Sciatic nerve (tissue), 2 donors: ENCODE results near the gene IRF2BPL. TPM values are rescaled to one million over a fixed set of nuclear protein-coding genes. Genes with fewer than 3 reads are reported as not detected.

ENCODE experiments used
- ATAC-seq: fragments of 200-7000 bp; cut with Tn5 transposase; one replicate; pipeline ENCODE4 v1.9.1; 2020; ENCODE audit warnings: mild to moderate bottlenecking, moderate library complexity
- DNase-seq: peaks from one replicate; pipeline ENCODE4 v3.0.0-alpha.2; 2020; ENCODE audit warnings: low spot score
- intact Hi-C: fragments of 100-400 bp; cut with DNase I; formaldehyde crosslinking; loops from one replicate; pipeline ENCODE4 v1.14.2; 2022
- total RNA-seq: library from RNA; stranded (reverse); fragmentation: NEBNext Ultra II Directional; extraction: Animal tissue kit (Norgen Biotek cat#: 25700); gene quantifications from one replicate; pipeline ENCODE4 v1.2.1, GENCODE V29; 2021
- donor health status: DM: no; HTN: no; CAD: no.
- donor health status: DM: no; HTN: no; CAD: no.

Gene IRF2BPL
- total RNA-seq, 1 donor from 2014 or later: 59.6 TPM

DNA sequence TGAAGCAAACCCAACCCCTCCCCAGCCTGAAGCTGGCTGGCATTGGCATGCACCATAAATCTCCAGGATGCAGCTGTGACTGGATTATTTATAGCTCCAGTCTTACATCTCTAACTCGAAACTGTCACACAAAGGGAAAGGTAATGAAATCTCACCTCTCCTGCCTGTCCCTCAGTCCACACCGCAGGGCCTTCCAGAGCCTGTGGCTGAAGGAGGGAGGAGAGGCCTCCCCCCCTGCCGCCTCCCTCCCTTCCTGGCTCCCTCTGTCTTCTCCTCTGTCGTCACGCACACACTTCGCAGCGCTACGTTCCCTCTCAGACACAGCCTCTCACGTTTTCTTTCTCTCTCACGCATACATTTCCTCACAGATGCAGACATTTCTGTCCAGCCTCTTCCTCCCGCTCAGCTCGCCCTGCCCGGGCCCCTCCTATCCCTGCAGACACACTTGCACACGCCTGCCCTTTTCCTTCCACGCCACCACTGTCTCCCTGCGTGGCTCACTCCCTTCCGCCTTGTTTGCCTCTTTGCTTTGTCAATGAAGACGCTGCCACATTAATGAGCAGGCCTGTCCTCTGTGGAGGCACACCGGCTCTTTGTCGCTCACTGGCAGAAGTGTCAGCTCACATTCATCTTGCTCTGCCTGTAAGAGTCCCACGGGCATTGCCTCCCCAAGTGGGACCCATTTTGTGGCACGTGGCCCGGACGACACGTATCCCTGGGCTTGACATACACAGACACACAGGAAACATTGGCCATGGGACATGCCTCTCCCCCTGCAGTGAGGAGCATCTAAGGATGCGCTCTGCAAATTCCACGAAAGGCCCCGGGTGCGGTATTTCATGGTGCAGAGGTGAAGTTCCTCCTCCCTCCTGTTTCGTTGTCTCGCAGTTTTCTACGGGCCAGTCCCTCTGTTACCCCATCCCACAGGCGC, 27.9 kb downstream of the IRF2BPL start:
- peak; percentile 89 for ATAC-seq
- intact Hi-C loops: no loop called here
- DNase-seq: no peak

GRCh38 chr14:76998910-76999309, 29.6 kb downstream of the IRF2BPL start:
- ATAC-seq (no peak), DNase-seq (no peak)
- intact Hi-C loops: no loop called here

GRCh38 chr14:76997257-76997970, 31.1 kb downstream of the IRF2BPL start:
- no peak for ATAC-seq
- intact Hi-C loops: no loop called here
- DNase-seq: no peak

DNA sequence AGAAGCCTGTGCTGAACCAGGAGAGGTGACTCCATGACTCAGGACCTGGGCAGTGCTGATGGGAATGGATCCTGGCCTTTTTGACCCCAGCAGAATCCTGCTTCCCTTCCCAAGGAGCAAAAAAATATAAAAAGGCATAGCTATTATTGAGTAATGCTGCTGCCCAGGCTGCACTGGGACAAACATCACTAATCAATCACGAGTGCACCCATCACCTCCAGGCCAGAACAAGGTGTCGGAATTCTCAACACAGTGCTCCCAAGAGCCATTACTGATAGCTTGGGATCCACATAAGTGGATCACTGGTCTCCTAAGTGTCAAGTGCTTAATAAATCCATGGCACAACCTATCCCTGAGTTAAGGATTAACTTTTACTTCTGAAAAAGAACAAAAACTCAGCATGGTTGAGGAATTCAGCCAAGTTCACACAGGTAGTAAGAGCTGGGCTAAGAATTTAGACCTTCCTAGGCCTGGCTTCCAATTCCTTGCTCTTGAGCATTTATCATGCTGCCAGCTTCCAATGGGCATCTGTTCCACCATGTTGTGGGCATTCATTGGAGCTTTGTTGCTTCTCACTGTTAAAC, 31.9 kb downstream of the IRF2BPL start:
- DNase-seq: no peak
- intact Hi-C loops: no loop called here
- ATAC-seq: no peak

DNA sequence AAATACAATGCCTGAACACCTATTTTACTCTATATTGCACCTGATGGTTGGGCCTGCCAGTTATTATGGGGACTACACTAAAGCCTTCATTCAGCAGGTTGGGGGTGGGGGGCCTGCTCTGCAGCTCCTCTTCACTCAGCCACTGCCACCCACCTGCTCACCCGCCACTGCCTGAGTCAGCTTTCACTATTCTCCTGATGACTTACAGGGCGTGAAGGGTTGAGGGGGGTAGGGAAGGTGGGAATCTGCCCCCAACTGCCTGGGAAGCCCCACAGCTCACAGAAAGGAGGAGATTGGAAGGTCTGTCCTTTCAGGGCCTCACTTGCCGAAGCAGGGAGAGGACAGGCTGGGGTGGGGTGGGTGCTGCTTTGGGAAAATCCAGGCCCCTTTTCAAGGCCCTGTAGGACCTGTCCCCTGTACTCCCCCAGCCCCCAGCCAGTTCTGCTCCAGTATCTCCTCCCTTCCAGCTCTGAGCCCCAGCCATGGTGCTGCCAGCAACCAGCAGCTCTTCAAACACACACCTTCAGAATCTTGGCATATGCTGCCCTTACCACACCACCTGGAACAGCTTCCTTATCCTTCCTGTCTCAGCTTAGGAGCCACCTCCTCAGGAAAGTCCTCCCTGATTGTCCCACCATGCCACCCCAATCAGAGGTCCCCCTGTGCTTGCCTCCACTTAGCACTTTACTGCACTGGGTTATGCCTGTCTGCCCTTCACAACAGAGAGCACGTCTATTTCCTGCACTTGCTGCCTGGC, 33.1 kb downstream of the IRF2BPL start:
- ATAC-seq: no peak
- DNase-seq: no peak
- intact Hi-C loops: no loop called here

GRCh38 chr14:76993752-76994151, 34.8 kb downstream of the IRF2BPL start:
- DNase-seq (no peak), ATAC-seq (no peak)
- intact Hi-C loops: no loop called here

GRCh38 chr14:76990084-76990483, 38.4 kb downstream of the IRF2BPL start:
- DNase-seq (no peak), ATAC-seq (no peak)
- intact Hi-C loops: no loop called here

DNA sequence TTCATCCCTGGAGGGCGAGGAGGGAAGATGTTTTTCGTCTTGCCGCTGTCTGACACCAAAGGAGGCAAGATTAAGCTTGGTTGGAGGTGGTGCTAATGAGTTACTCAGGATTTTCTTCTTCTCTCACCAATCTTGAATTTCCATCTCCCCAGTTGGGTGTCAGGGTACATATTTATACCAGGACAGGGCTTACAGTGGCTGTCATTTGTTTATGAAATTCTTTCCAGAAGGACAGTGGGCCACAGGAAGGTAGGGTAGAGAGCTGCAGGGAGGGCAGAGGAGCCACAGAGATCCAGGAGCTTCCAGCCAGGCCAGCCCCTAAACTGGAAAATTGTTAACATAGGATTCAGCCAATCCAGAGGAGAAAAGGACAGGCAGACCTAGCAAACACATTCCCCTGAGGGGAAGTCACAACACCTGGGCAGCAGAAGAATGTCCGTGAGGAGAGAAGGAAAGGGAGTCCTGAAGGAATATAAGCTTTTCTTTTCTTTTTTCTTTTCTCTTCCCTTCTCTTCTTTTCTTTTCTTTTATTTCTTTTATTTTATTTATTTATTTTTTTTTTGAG, 40.5 kb downstream of the IRF2BPL start:
- DNase-seq (no peak), ATAC-seq (no peak)
- intact Hi-C loops: no loop called here

- no peak for DNase-seq
- ATAC-seq: no peak
- intact Hi-C loops: no loop called here
Observed at GRCh38 chr14:76986231-76986565, 42.3 kb downstream of the IRF2BPL start.

GRCh38 chr14:76985540-76986230, 42.8 kb downstream of the IRF2BPL start:
- intact Hi-C loops: no loop called here
- no peak for ATAC-seq

GRCh38 chr14:76984787-76985375, 43.6 kb downstream of the IRF2BPL start:
- intact Hi-C loops: no loop called here
- DNase-seq (no peak), ATAC-seq (peak; percentile 46)

More at GRCh38 chr14:76985540-76986230, 42.8 kb downstream of the IRF2BPL start:
- no peak for DNase-seq

DNA sequence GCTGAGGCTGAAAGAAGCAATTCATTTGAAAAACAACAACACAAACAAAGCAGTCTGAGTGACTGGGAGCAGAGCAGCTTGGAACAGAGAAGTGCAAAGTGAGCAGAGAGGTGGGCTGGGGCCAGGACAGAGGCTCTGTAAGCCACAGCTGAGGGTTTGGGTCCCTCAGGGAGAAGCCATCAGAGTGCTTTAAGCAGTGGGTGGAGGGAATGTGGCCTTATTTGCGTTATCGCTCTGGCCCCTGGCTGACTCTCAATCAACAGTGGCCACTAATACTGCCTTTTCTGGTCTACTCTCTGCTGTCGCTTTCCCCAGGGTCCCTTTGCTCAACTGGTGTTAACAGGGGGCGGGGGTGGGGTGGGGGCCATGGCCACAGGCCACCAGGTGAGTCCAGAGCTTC, 44.2 kb downstream of the IRF2BPL start:
- peak; percentile 26 for ATAC-seq
- DNase-seq: no peak
- intact Hi-C loops: no loop called here

DNA sequence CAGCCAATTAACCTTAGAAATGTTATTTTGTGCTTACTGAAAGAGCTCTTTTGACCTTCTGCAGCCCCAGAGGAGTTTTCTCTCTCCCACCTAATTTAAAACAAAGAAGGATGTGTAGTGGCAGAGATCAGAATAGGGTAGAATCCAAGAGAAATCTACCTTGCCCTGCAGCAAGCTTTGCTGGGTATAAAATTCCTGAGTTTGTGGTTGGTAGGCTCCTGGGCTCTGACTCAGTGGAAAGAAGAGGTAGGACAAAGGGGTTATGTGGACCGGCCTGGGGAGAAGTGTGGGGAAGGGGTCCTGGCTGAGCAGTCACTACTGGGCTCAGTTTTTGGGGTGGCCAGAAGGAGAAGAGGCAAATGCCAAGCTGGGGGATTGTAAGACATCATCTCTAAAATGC, 46.8 kb downstream of the IRF2BPL start:
- intact Hi-C loops: no loop called here
- no peak for ATAC-seq

DNA sequence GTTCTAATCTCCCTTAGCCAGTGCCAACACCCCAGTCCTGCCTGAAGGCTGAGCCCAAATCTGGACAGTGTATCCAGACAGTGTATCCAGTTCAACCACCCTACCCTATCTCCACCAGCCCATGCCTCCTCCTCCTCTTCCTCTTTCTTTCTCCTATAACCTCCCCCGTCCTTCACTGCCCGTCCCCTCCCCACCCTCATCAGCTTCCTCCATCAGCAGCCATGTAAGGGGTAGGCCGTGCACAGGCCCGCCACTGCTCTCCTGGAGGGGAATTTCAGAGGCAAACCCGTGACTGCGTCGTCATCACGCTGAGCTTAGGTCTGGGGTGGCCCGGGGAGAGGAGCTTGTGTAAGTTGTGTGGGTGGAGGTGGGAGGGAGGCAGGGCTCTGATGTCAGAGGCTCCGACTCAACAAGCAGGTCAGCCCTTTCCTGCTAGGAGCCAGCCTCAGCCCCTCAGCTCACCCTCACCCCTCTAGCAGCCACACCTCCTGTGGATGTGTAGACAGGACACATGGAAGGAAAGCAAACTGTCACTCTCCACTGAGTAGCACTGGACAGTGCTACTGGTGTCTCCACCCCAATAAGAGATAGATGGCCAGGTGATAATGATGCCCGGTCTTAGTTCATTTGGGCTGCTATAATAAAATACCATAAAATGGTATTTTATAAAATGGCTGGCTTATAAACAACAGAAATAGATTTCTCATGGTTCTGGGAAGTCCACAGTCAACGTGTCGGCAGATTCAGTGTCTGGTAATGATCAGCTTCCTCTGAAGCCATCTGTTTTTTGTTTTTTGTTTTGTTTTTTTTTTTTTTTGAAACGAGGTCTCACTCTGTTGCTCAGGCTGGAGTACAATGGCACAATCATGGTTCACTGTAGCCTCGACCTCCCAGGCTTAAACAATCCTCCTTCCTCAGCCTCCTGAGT, 50.5 kb downstream of the IRF2BPL start:
- DNase-seq: peak; percentile 83
- intact Hi-C loops: no loop called here
- ATAC-seq: peak; percentile 87

More for the DNA sequence above, 46.8 kb downstream of the IRF2BPL start:
- no peak for DNase-seq

DNA sequence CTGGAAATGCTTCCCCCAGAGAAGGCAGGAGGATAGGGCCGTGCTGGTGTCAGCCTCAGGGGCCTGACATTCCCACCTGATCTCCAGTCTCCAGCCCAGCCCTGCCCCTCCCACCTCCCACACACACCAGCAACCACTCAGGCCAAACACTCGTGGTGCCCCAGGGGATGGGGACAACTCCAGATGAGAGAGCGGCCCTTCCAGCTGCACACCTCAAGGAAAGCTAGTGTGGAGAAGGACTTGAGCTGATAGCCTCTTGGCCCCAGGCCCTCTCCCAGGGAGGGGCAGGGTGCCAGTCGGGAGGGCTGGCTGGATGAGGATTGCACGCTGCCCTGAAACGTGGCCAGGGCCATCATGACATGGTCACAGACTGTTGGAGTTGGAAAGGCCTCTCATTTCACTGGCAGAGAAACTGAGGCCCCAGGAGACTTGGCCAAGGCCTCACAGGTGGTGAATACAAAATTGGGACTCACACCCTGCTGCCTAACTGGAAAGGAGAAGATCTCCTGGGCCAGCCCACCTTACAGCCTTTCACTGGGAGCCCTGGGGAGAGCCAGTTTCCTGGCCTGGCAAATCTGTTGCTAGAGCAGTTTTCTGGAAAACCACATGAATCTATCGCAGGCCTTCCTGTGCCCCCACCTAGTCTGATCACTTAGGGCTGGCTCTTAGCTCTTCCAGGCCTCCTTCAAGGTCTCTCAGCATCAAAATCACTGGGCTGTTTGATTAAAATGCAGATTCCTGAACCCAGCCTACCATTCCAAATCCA, 52.1 kb downstream of the IRF2BPL start:
- ATAC-seq (no peak), DNase-seq (no peak)
- intact Hi-C loops: no loop called here

GRCh38 chr14:76975812-76976211, 52.7 kb downstream of the IRF2BPL start:
- ATAC-seq: no peak
- intact Hi-C loops: no loop called here
- no peak for DNase-seq
